ENCODE measurements around the gene FXYD7. TPM values are rescaled to one million over a fixed set of nuclear protein-coding genes. Genes with fewer than 3 reads are reported as not detected.

Gene FXYD7
- total and polyA plus RNA-seq, 9 of the 15 experiments (the other 6 are each of a cell fraction or from before 2014, with no cell fraction given) = 0.10 to 0.80 (median 0.31) TPM; not detected in 3

GRCh38 chr19:35166100-35167063, 23.3 kb downstream of the FXYD7 start (continued):
- TF ChIP-seq PTTG1 (tag; IDR thresholded peaks at IDR 0.05; ENCODE audit: low read depth) (no peak), DEAF1 (CRISPR knock-in tag; IDR thresholded peaks at IDR 0.05) (no peak), MTF1 (CRISPR knock-in tag; IDR thresholded peaks at IDR 0.05; ENCODE audit: borderline replicate concordance) (0 out of 2 replicates have a peak, but pooled peaks have one; percentile 10), ZNF134 (CRISPR knock-in tag; conservative IDR thresholded peaks at IDR 0.05) (0 out of 2 replicates have a peak, but pooled peaks have one; percentile 30), MYNN (IDR thresholded peaks at IDR 0.05) (peak; percentile 40; the same call in 1 of the 2 replicates), MYNN (CRISPR knock-in tag; IDR thresholded peaks at IDR 0.05) (no peak), ID3 (CRISPR knock-in tag; IDR thresholded peaks at IDR 0.05) (no peak), ID3 (tag; IDR thresholded peaks at IDR 0.05) (peak; percentile 58; the same call in 1 of the 2 replicates), VEZF1 (CRISPR knock-in tag; IDR thresholded peaks at IDR 0.05) (peak; percentile 68), ZNF431 (CRISPR knock-in tag; IDR thresholded peaks at IDR 0.05) (no peak), EP300 (IDR thresholded peaks at IDR 0.05; ENCODE audit: low read length) (peak; percentile 57; the same call in 1 of the 2 replicates), RBM34 (IDR thresholded peaks at IDR 0.05; ENCODE audit: borderline replicate concordance, insufficient read depth, low read length) (no peak), MAZ (CRISPR knock-in tag; conservative IDR thresholded peaks at IDR 0.05 in 1 of 2, IDR thresholded peaks at IDR 0.05 in 1 of 2) (peak; percentile 30 to 57; a peak in 2 of 4 replicates), TRIM25 (IDR thresholded peaks at IDR 0.05; ENCODE audit: borderline replicate concordance) (no peak), NR2C2 (CRISPR knock-in tag; IDR thresholded peaks at IDR 0.05) (no peak), NR2C2 (tag; IDR thresholded peaks at IDR 0.05) (peak; percentile 54), FOXA3 (CRISPR knock-in tag; conservative IDR thresholded peaks at IDR 0.05 in 1 of 2, IDR thresholded peaks at IDR 0.05 in 1 of 2) (no peak), MITF (IDR thresholded peaks at IDR 0.05) (peak; percentile 88), NR2C1 (IDR thresholded peaks at IDR 0.05) (no peak), NR2C1 (tag; IDR thresholded peaks at IDR 0.05) (peak; percentile 36; the same call in 1 of the 2 replicates)
